Loucy (cell line): ENCODE results near the gene PDGFA.

Source experiments
- CTCF ChIP-seq: fragments of 200-600 bp; sonication (generic); conservative IDR thresholded peaks from 2 replicates; pipeline ENCODE4 v1.5.1; 2014; ENCODE audit warnings: mild to moderate bottlenecking, antibody characterized with exemption, low read length
- EZH2phosphoT487 ChIP-seq: fragments of 200-600 bp; IDR thresholded peaks from 2 replicates; pipeline ENCODE4 v1.6.1; 2018; ENCODE audit warnings: antibody characterized with exemption, mild to moderate bottlenecking, moderate library complexity, borderline replicate concordance

- TF ChIP-seq CTCF (no peak), EZH2phosphoT487 (no peak)
Observed at GRCh38 chr7:491292-491957, 28.2 kb downstream of the PDGFA start.
